ENCODE measurements around the gene RDH8. TPM values are rescaled to one million over a fixed set of nuclear protein-coding genes. Genes with fewer than 3 reads are reported as not detected.

RDH8 gene
- total and polyA plus RNA-seq, 2 of the 8 experiments (the other 6 are each of a cell fraction or from before 2014, with no cell fraction given), result 0.38 TPM; not detected in 1

DNA sequence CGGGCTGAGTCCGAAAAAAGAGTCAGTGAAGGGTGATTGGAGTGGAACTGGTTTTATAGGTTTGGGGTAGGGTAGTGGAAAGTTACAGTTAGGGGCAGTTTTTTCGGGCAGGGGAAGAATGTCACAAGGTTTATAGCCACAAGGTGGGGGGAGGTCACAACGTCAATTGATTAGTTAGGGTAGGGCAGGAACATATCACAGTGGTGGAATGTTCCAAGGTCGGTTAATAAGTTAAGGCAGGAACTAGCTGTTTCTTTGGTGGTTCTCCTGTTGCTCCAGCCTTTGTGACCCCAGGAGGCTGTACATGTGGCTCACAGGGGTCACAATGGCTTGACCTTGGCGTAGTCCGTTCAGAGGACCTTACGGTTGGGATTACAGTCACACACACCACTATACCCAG is 20.3 kb downstream of the RDH8 start:
- FAIRE-seq (no peak), DNase-seq (ENCODE audit: low read depth in 1 of 2, low spot score in 2 of 2) (no peak)
- H2BK12ac ChIP-seq (ENCODE audit: low read depth, low read length), result no peak overlapping the region
- H3K4me3 ChIP-seq (ENCODE audit: extremely low read depth in 1 of 4, insufficient read depth in 2 of 4, low read depth in 3 of 4, low read length in 4 of 4), result no peak overlapping the region
- ChIA-PET POLR2A (ENCODE audit: partially characterized antibody) (no interaction called here), CTCF (ENCODE audit: partially characterized antibody) (interaction anchor here (2.6 to 3.8 kb wide), 2 partner anchors 33 to 102 kb away, joined by 10 to 15 read pairs; no protein-coding TSS in a partner anchor)
- H3K23ac ChIP-seq (ENCODE audit: insufficient read length), result no peak overlapping the region
- H3K18ac ChIP-seq (ENCODE audit: extremely low read depth, low read length), result no peak overlapping the region
- H2BK15ac ChIP-seq (ENCODE audit: low read length), result no peak overlapping the region
- H2AFZ ChIP-seq (ENCODE audit: low read length), result no peak overlapping the region
- H3K4me2 ChIP-seq (ENCODE audit: insufficient read depth in 1 of 2, low read depth in 2 of 2, low read length in 2 of 2), result no peak overlapping the region
- H2AK5ac ChIP-seq (ENCODE audit: low read depth, low read length), result no peak overlapping the region
- no peak overlapping the region for H4K91ac ChIP-seq (replicated peaks; ENCODE audit: insufficient read length, low read length)
- no peaks in the 10 kb centered on the region for H3K79me1 ChIP-seq (ENCODE audit: low read depth, low read length)
- H3K27me3 ChIP-seq (replicated peaks in 1 of 4; ENCODE audit: control insufficient read depth in 3 of 4, extremely low read depth in 1 of 4, insufficient read depth in 3 of 4, low read length in 3 of 4), result no peaks in the 10 kb centered on the region; a peak in 1 of 7 replicates
- no peak overlapping the region for H3K4ac ChIP-seq (replicated peaks; ENCODE audit: insufficient read length, low read depth, low read length)
- no peak overlapping the region for H2BK120ac ChIP-seq (replicated peaks; ENCODE audit: low read depth, low read length)
- WGBS, 2 experiments (ENCODE audit: extremely low coverage in 1 of 2, insufficient coverage in 1 of 2, insufficient read length in 1 of 2, insufficient replicate concordance in 2 of 2, low coverage in 1 of 2, low lambda C conversion rate in 2 of 2, missing lambda C conversion rate in 1 of 2), result 82% methylated on average over 8 of the region's 8 CpGs; no CpG with 5 or more reads in 1 of the 2 experiments
- no peak overlapping the region for H2BK20ac ChIP-seq (ENCODE audit: low read length)
- H3K14ac ChIP-seq (ENCODE audit: insufficient read length), result no peak overlapping the region
- H3K9ac ChIP-seq (replicated peaks in 1 of 4; ENCODE audit: extremely low read depth in 1 of 4, low read depth in 3 of 4, low read length in 3 of 4), result no peak overlapping the region
- no peaks in the 10 kb centered on the region for H3K79me2 ChIP-seq (ENCODE audit: control insufficient read depth in 1 of 2, insufficient read depth in 2 of 2, low read length in 2 of 2)
- H3K27ac ChIP-seq (ENCODE audit: low read depth, low read length), result no peak overlapping the region
- no peak overlapping the region for H3K56ac ChIP-seq (replicated peaks; ENCODE audit: insufficient read length, low read depth, low read length)
- H4K8ac ChIP-seq (ENCODE audit: extremely low read depth, insufficient read depth, low read length), result no peak overlapping the region
- H4K20me1 ChIP-seq (replicated peaks in 1 of 2; ENCODE audit: control insufficient read depth in 1 of 2, insufficient read depth in 2 of 2, low read length in 2 of 2), result no peaks in the 10 kb centered on the region
- H3K4me1 ChIP-seq (replicated peaks in 1 of 4; ENCODE audit: control insufficient read depth in 3 of 4, insufficient read depth in 4 of 4, low read length in 3 of 4), result no peaks in the 10 kb centered on the region
- H3K36me3 ChIP-seq (ENCODE audit: control insufficient read depth in 2 of 4, insufficient read depth in 4 of 4, low read length in 3 of 4), result no peaks in the 10 kb centered on the region
- no peak overlapping the region for H2BK5ac ChIP-seq (ENCODE audit: low read depth, low read length)
- H4K5ac ChIP-seq (ENCODE audit: insufficient read length, low read depth, low read length), result no peak overlapping the region
- H3K23me2 ChIP-seq (ENCODE audit: low read depth, low read length), result no peaks in the 10 kb centered on the region
- peaks cover 0 to 1% of the 10 kb centered on the region in 2 experiments; a peak in 1 of 4 replicates for H3K9me3 ChIP-seq (ENCODE audit: insufficient read depth in 2 of 2, low read depth in 1 of 2, low read length in 1 of 2)
- no peak for TF ChIP-seq POU5F1 (IDR thresholded peaks at IDR 0.05; ENCODE audit: low read depth, low read length)
- TF ChIP-seq EZH2 (IDR thresholded peaks at IDR 0.05; ENCODE audit: low read depth, low read length, severe bottlenecking), result no peak
- no peak for TF ChIP-seq SIX5 (IDR thresholded peaks at IDR 0.05; ENCODE audit: low read depth, low read length)
- no peak for TF ChIP-seq RAD21 (IDR thresholded peaks at IDR 0.05 in 1 of 2, conservative IDR thresholded peaks at IDR 0.05 in 1 of 2; ENCODE audit: low read depth in 2 of 2, low read length in 2 of 2)
- no peak for TF ChIP-seq TAF1 (IDR thresholded peaks at IDR 0.05; ENCODE audit: low read depth, low read length)
- no peak for TF ChIP-seq FOSL1 (IDR thresholded peaks at IDR 0.05; ENCODE audit: insufficient read depth, low read depth, low read length)
- no peak for TF ChIP-seq HDAC2 (IDR thresholded peaks at IDR 0.05; ENCODE audit: borderline replicate concordance in 1 of 2, low read depth in 2 of 2, low read length in 2 of 2)
- no peak for TF ChIP-seq SRF (IDR thresholded peaks at IDR 0.05; ENCODE audit: low read depth, low read length)
- TF ChIP-seq, protein P1, sequence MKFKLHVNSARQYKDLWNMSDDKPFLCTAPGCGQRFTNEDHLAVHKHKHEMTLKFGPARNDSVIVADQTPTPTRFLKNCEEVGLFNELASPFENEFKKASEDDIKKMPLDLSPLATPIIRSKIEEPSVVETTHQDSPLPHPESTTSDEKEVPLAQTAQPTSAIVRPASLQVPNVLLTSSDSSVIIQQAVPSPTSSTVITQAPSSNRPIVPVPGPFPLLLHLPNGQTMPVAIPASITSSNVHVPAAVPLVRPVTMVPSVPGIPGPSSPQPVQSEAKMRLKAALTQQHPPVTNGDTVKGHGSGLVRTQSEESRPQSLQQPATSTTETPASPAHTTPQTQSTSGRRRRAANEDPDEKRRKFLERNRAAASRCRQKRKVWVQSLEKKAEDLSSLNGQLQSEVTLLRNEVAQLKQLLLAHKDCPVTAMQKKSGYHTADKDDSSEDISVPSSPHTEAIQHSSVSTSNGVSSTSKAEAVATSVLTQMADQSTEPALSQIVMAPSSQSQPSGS (IDR thresholded peaks at IDR 0.05; ENCODE audit: low read length), result no peak
- no peak for TF ChIP-seq KDM4A (IDR thresholded peaks at IDR 0.05; ENCODE audit: low read depth, low read length, severe bottlenecking)
- no peak for TF ChIP-seq CBX5 (IDR thresholded peaks at IDR 0.05; ENCODE audit: low read depth, low read length)
- no peak for TF ChIP-seq JUND (IDR thresholded peaks at IDR 0.05; ENCODE audit: low read length)

Data from H1 (cell line).